ENCODE measurements around the gene WDR83.
"Not testable (repeated sequence)": the region's sequence is repeated elsewhere in the genome, so short reads cannot be mapped to it uniquely, and the experiment has no call there.

WDR83 gene

DNA sequence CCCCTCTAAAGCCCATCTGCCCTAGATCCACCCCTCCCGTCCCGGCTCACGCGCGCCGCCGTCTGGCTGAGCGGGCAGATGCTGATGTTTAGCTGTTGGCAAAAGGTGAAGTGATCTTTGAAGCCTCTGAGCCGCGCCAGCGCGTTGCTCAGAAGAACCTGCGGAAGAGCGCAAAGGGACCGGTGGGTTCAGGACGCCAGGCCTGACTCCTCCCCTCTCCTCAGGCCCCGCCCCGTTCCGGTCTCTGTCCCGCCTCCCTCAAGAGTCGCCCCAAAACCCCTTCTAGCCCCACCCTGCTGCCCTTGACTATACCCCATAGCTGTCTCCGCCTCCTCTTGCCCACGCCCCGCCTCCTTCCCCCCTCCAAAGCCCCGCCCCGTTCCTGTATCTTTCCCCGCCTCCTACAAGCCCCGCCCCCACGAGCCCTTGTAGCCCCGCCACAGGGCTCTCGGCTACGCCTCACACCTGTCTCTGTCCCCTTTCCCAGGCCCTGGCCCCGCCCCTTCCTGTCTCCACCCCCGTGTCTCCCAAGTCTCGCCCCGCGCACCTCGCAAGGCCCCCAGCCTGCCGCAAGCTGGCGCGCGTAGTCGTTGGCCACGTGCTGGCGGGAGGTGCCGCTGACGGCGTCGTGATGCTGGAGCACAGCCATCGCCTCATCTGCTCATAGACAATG is 9.6 kb upstream of the WDR83 start:
- no peak for DNase-seq (ENCODE audit: low read depth, low spot score)

DNA sequence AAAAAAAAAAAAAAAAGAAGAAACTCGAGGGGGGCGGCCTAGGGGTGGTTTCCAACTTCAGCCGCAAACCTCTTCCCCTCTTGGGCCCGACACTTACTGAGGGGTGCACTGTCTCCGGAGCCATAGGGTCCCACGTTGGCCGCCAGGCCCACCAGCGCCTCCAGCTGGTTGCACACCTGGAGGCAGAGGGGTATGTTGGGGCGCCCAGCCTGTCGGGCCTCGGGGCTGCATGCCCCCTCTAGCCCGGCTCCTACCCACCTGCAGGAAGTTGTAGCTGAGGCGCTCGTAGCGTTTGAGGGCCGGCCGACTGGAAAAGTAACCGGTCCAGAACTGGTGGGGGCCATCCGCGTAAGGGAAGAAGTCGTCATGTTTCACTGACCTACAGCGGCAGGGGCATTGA is 8.6 kb upstream of the WDR83 start:
- no peak for DNase-seq (ENCODE audit: low read depth, low spot score)

DNA sequence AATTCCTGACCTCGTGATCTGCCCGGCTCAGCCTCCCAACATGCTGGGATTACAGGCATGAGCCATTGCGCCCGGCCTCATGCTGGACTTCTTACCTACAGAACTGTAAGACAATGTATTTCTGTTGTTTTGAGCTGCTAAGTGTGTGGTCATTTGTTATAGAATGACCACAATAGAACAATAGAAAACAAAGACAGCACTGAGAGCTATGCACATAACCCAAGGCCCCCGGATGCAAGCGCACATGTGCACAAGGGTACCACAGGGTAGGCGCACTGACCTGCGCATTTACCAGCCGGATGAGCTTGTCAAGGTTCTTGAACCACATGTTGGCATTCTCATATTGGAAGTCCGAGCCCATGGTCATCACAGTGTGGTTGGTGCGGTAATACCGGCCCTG is 5.6 kb upstream of the WDR83 start:
- no peak for DNase-seq (ENCODE audit: low read depth, low spot score)

DNA sequence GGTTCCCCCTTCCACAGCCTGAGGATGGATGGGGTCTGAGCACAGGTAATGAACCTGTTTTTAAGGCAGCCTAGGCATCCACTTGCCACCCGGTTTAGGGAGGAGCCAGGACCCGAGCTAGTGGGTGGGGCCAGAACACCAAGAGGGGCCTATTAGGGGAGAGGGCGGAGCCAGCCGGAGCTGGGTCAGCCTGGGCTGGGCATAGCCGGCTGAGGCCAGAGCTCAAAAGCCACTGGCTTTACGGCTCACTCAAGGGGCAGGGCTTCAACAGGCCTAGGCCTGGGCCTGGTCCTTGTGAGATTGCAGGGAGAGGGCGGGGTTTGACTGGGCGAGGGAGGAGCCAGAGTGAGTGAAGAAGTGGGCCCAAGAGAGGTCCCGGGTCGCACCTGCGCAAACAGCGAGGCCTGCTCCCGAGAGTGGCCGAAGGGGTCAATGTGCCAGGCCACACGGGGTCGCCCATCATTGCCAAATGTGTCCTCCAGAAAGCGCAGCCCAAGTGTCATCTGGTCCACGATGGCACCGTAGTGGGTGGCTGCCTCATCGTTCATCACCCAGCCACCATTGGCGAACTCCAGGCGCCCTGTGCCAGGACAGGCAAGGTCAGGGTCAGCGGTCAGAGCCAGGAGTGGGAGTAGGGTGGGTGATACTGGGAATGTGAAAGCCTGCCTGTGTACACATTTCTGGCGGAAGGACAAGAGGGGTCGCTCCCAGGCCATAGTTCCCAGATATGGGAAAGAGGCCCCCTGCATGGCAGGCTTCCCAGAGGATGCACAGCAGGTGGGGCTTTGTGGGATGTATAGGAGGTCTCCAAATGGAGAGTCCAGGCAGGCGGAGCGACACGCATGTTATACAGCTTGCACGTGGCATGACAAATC is 2.0 kb upstream of the WDR83 start:
- no peak for DNase-seq (ENCODE audit: low read depth, low spot score)

DNA sequence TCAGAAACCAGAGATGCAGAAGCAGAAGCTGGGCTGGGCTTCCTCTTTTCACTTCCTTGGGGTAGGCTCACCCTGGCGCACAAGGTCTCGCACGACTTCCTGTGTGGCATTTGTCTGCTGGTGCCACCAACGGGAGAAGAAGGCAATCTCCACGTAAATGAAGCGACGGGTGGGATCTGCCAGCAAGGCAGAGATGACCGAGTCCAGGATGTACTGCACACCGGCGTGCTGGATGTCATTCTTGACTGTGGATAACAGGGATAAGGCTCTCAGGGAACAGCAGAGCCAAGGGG is 1.4 kb upstream of the WDR83 start:
- DNase-seq (ENCODE audit: low read depth, low spot score), result no peak

DNA sequence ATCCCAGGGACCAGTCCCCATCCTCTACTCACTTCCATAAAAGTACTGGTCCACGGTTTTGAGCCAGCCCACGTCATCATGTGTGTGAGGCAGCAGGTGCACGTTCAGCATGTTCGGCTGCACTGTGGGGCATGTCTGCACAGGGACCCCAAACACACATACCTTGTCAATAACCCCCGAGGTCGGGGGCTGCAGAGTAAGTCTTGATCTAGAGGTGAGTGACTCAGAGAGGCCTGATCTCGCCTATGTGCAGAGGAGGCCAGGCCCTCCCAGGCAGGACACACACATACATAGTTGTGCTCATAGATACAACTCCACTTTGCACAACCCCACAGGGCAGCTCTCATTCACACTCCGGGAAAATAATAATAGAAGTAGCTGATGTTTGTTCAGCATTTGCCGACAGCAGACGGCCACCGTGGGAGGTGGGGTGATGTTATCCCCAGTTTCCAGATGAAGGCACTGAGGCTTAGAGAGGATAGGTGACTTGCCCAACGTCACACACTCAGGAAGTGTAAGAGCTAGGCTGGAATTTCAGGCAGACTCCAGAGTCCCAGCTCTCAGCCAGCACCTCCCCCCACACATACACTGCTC is 839 bp upstream of the WDR83 start:
- DNase-seq (ENCODE audit: low read depth, low spot score), result no peak

DNA sequence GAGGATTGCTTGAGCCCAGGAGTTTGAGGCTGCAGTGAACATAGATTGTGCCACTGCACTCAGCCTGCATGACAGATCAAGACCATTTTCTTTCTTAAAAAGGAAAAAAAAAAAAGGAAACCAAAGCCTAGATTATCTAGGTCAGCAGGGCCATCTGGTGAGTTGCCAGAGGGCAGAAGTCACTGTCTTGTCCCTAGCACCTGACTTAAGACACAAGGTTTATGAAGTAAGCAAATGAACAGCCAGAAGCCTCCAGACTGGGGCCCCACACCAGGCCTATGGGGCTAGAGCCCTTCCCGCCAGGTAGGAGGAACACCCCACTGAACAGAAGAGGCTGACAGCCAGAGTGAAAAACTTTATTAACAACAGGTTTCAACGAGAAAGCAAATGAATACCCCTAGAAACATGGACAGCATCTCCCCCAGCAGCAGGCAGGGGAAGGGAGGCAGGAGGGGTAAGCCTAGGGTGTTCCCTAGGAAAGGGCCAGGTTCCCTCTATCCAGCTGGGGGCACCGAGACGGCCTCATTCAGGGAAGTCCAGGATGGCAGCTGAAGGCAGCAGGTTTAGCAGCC is 1.2 kb downstream of the WDR83 start:
- DNase-seq (ENCODE audit: low read depth, low spot score), result no peak

DNA sequence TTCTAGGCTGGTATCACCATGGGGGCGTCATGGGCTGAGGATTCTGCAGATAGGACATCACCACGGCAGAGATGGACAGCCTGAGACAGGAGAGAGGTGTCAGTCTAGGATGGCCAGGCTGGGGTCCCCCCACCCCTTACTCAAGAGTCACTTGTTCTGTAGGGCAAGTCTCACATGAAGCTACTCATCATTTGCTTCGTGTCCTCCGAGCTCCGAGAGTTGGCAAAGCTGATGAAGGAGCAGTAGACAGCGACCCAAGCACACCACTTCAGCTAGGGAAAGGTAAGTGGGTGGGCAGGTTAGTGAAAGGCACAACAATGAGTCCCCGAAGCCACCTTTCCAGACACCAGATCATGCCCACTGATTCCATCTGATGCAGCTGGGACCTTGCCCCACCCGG is 1.7 kb downstream of the WDR83 start:
- no peak for DNase-seq (ENCODE audit: low read depth, low spot score)

DNA sequence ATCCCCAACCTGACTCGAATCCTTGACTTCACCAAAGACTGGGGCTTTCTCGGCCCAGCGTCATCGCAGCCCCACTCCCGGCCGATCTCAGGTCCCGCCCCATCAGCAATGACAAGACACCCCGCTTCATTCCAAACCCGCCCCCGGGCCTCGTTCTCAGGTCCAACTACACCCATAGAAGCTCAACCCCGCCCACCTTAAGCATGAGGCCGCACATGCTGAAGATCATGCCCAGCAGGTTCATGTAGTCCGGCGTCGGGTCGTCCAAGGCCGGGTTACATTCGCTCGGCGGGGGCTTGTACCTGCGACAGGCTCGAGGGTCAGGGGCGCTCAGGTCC is 2.3 kb downstream of the WDR83 start:
- DNase-seq (ENCODE audit: low read depth, low spot score), result no peak

DNA sequence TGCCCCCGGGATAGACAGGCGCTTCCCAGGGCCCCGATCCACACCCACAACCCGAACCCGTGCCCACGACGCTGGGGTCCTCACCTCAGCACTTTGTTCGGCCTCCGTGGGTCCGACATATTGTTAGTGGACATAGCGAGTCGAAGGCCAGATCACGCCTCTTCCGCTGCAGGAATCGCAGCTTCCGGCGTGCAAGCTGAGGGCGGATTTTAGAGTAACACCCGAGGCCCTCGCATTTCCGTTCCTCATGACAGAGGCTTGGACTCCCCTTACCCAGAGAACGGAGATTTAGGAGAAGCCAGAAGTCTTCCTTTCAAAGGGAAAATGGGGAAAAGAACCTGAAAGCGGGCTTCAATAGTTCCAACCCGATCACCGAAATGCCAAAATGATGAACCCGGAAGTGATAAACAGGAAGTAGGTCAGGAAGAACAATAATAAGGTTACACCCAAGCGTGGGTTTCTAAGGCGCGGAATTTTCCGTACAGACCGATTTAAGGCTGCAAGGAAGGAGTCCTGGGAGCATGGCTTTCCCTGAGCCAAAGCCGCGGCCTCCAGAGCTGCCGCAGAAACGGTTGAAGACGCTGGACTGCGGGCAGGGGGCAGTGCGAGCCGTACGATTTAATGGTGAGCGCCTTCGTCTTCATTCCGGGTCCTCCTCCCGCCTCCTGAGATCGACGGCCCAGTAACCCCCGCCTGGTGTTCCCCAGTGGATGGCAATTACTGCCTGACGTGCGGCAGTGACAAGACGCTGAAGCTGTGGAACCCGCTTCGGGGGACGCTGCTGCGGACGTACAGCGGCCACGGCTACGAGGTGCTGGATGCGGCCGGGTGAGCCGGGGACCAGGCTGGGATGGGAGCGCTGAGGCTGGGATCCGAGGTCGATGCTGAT is 2.9 kb downstream of the WDR83 start:
- DNase-seq (ENCODE audit: low read depth, low spot score), result no peak

DNA sequence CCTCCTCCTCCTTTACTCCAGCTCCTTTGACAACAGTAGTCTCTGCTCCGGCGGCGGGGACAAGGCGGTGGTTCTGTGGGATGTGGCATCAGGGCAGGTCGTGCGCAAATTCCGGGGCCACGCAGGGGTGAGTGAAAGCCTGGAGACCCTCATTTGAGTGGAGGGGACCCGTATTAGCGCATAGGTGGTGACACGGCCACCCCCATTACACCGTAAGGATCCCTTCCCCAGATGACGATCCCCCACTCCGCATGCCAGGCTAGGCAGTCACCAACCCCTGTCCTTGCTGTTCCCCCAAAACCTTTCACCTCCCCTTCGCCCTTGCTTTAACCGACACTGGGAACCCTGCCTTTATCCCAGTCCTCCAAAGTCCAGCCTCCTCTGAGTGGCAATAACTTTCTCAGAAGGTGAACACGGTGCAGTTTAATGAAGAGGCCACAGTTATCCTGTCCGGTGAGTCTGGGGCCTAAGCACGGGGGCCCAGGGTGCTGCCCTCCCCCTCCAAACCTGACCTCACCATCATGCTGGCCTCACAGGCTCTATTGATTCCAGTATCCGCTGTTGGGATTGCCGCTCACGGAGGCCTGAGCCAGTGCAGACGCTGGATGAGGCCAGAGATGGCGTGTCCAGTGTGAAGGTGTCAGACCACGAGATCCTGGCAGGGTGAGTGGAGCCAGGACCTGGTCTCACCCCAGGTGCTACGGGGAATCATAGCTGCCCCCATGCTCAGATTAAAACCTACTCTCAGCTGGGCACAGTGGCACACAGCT is 3.7 kb downstream of the WDR83 start:
- no peak for DNase-seq (ENCODE audit: low read depth, low spot score)

DNA sequence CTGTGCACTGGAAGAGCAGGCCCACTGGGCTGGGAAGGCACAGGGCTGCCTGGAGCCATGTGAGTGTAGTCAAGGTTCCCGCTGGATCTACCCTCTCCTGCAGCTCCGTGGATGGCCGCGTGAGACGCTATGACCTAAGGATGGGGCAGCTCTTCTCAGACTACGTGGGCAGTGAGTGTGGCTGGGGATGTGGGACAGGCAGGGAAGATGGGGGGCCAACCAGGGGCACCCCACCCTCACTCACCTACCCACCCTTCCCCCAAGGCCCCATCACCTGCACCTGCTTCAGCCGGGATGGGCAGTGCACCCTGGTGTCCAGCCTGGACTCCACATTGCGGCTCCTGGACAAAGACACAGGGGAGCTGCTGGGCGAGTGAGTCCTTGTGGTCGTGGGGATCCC is 6.1 kb downstream of the WDR83 start:
- DNase-seq (ENCODE audit: low read depth, low spot score), result no peak

DNA sequence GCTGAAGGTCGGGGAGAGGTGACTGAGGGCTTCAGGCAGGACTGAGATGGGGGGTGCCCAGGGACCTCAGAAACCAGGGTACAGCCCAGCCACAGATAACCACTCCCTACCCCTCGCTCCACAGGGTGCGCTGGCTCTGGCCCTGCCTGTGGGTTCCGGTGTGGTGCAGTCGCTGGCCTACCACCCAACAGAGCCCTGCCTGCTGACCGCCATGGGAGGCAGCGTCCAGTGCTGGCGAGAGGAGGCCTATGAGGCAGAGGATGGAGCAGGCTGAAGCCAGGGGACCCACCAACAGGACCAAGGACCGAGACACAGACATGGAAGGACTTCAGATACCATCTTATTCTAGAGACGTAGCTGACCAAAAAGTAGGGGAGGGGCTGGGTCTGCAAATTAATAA is 8.8 kb downstream of the WDR83 start:
- no peak for DNase-seq (ENCODE audit: low read depth, low spot score)

DNA sequence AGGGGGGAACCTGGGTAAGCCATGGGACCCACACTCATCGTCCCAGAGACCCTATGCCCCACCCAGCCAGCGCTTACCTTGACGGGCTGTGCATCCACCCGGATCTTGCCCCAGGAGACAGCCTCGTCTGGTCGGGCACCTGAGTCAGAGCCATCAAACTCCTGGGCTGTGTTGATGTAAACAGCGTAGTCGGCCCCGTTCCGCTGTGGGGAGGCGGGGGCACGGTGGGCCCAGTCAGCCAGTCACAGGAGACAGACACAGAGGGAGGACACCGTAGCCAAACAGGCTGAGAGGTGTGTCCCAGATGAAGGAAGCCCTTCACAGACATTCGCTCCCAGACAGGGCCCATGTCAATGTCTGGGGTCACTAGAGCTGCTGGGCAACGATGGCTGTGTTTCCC is 9.3 kb downstream of the WDR83 start:
- DNase-seq (ENCODE audit: low read depth, low spot score), result no peak

DNA sequence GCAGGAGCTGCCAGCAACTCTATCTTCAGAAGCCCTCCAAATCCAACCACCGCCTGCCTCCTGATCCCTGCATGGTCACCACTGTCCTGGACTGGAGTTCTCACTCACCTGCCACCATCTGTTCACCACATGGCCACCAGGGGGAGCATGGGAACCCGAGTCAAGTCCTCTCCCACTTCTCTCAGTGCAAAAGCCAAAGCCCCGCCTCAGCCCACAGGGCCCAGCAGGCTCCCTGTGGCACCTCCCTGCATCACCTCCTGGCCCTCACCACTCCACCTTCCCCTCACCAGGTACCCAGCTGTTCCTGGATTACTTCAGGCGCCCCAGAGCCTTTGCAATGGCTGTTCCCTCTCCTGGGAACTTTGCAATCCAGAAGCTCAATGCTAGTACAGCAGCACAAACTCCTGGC is 9.8 kb downstream of the WDR83 start:
- peak; percentile 78 for DNase-seq (ENCODE audit: low read depth, low spot score)

DNA sequence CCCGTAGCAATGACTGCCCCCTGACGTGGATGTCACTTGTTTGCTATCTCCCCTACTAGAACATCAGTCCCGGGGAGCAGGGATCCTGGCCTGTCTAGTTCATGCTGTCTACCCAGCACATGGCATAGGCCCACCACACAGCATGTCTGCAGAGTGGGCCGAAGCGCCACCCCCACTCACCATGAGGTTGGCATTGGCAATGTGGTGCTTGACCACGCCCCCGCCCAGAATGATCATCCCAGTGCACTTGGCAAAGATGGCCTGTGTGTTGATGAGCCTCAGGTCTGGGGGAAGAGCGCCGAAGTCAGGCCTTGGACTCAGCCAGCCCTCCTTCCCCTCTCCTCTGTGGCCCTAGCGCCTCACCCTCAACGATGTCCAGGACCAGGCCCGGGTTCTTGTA is 10.3 kb downstream of the WDR83 start:
- no peak for DNase-seq (ENCODE audit: low read depth, low spot score)

DNA sequence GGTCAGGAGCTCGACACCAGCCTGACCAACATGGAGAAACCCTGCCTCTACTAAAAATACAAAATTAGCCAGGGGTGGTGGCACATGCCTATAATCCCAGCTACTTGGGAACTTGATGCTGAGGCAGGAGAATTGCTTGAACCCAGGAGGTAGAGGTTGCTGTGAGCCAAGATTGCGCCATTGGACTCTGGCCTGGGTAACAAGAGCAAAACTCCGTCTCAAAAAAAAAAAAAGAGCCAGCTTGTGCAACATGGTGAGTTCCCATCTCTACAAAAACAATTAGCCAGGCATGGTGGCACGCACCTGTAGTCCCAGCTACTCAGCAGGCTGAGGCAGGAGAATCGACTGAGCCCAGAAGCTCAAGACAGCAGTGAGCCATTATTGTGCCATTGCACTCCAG is 11.4 kb downstream of the WDR83 start:
- not testable (repeated sequence) for DNase-seq (ENCODE audit: low read depth, low spot score)

DNA sequence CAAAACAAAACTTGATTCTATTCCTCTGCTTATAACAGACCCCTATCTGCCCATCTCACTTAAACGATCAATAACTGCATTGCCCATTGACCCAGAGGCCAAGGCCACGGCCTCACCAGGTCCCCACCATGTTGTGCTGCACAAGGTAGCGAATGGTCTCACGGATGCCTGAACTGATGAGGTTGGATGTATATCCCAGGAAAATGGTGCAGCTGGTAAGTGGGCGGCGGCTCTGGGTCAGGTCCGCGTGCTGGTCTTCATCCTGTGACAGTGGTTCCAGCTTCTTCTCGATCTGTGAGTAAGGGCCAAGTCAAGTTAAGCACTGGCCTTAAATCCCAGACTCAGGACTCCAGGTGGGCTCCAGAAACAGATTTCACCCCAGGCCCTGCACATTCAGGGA is 13.4 kb downstream of the WDR83 start:
- DNase-seq (ENCODE audit: low read depth, low spot score), result no peak

DNA sequence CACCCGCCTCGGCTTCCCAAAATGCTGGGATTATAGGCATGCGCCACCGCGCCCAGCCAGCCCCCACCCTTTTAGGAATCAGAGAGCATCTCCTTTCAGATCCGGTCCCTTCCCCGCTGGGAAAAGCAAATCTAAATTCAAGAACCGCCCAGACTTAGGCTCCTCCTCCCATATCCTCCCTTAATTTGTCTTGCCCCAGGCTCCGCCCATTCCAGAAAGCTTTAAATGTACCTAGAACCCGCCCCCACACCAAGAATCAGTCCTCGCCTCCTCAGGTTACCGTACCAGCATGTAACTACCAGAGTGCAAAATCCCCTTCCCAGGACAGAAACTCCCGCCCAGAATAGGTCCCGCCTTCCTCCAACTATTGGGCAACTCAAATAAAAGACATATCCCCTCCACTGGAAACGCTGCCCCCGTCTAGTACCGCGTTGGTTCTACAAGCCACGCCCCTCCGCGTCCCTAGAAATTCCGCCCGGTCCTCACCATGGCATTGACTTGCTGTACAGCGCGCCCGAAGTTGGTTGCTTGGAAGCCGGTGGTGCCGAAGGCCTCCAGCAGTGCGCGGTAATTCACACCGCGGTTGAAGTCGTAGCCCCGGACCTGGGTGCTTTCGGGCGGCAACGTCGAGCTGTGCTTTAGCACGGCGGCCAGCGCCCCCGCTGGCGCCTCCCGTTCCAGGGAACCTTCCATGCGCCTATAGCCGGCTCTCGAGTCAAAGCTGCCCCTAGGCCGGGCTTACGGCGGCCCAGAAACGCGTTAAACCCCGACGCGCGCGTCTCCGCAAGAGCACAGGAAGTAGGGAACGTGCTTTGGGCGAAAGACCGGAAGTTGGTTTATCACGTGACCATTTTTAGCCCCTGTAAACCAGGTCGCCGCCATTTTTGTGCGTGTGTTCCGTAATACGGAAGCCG is 14.7 kb downstream of the WDR83 start, which contains the start of gene DHPS:
TSS of gene DHPS (minus strand) at position 807 of the 914 bp plus-strand sequence. CDS start at position 693, 114 bp downstream.
- DNase-seq (ENCODE audit: low read depth, low spot score), result peak; percentile 83

DNA sequence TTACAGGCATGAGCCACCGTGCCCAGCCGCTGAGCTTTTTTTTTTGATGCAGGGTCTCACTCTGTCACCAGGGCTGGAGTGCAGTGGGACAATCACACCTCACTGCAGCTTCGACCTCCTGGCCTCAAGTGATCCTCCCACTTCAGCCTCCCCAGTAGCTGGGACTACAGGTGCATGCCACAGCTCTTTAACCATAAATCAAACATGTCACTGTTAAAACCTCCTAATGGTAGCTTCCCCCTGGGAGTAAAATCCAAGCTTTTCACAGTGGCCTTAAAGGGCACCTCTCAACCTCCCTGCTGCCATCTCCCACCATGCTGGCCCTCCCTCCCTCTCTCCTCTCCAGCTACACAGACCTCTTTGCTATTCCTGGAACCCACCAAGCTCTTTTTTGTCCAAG is 19.2 kb downstream of the WDR83 start:
- DNase-seq (ENCODE audit: low read depth, low spot score), result no peak

All from activated naive CD8-positive, alpha-beta T cell treated with anti-CD3 and anti-CD28 coated beads, Interleukin-2, amount 50 U/mL, for 16 hours (primary cell).